ENCODE results near the gene SHROOM4. TPM values are rescaled to one million over a fixed set of nuclear protein-coding genes. Genes with fewer than 3 reads are reported as not detected.

Gene SHROOM4
- total RNA-seq, 1 experiment from 2014 or later = 7.1 TPM

- Mint-ChIP-seq H3K4me1 (peaks cover 18% of the 10 kb centered on the region), H3K36me3 (peaks cover 5% of the 10 kb centered on the region), H3K9me3 (peaks cover 6% of the 10 kb centered on the region), H3K27me3 (ENCODE audit: low read depth) (no peaks in the 10 kb centered on the region; the same call in 1 of the 2 replicates), H3K27ac (no peak overlapping the region), H3K4me3 (no peak overlapping the region)
- ATAC-seq (no peak), DNase-seq (ENCODE audit: low spot score) (no peak)
- no peak for TF ChIP-seq NR3C1 (CRISPR knock-in tag; conservative IDR thresholded peaks at IDR 0.05; ENCODE audit: low read depth)
- TF ChIP-seq CBFB (CRISPR knock-in tag; IDR thresholded peaks at IDR 0.05; ENCODE audit: low read depth) = no peak
- CTCF ChIA-PET = no interaction called here
- POLR2A ChIA-PET = no interaction called here
Observed at GRCh38 chrX:50567636-50568035, 246.4 kb downstream of the SHROOM4 start.

- DNase-seq (ENCODE audit: low spot score) (no peak), ATAC-seq (no peak)
- H3K27me3 Mint-ChIP-seq (ENCODE audit: low read depth) = peaks cover 4% of the 10 kb centered on the region; the same call in 1 of the 2 replicates
- no peak for TF ChIP-seq SMAD3 (CRISPR knock-in tag; IDR thresholded peaks at IDR 0.05; ENCODE audit: borderline replicate concordance)
- TF ChIP-seq MLX (CRISPR knock-in tag; IDR thresholded peaks at IDR 0.05) = no peak
- TF ChIP-seq IRF2 (CRISPR knock-in tag; IDR thresholded peaks at IDR 0.05; ENCODE audit: borderline replicate concordance, low read depth) = no peak
- TF ChIP-seq FOXP1 (CRISPR knock-in tag; IDR thresholded peaks at IDR 0.05; ENCODE audit: borderline replicate concordance) = no peak
- no peak for TF ChIP-seq ZNF263 (CRISPR knock-in tag; IDR thresholded peaks at IDR 0.05; ENCODE audit: low read depth)
- no peak for TF ChIP-seq NR2C2 (CRISPR knock-in tag; IDR thresholded peaks at IDR 0.05)
- no peak for TF ChIP-seq ZBTB43 (CRISPR knock-in tag; IDR thresholded peaks at IDR 0.05)
- TF ChIP-seq TP53 (CRISPR knock-in tag; IDR thresholded peaks at IDR 0.05) = no peak
- no peak for TF ChIP-seq TEAD1 (CRISPR knock-in tag; IDR thresholded peaks at IDR 0.05)
- no peak for TF ChIP-seq USF2 (CRISPR knock-in tag; IDR thresholded peaks at IDR 0.05)
- no peak for TF ChIP-seq KAT7 (CRISPR knock-in tag; IDR thresholded peaks at IDR 0.05; ENCODE audit: borderline replicate concordance)
- no peak for TF ChIP-seq E2F5 (CRISPR knock-in tag; IDR thresholded peaks at IDR 0.05)
- no peak for TF ChIP-seq ATF1 (CRISPR knock-in tag; IDR thresholded peaks at IDR 0.05)
- TF ChIP-seq ZNF317 (CRISPR knock-in tag; IDR thresholded peaks at IDR 0.05; ENCODE audit: borderline replicate concordance, low read depth) = no peak
- no peak for TF ChIP-seq USF1 (CRISPR knock-in tag; IDR thresholded peaks at IDR 0.05)
- no peak for TF ChIP-seq NFATC4 (CRISPR knock-in tag; IDR thresholded peaks at IDR 0.05)
- TF ChIP-seq ZNF532 (CRISPR knock-in tag; IDR thresholded peaks at IDR 0.05; ENCODE audit: borderline replicate concordance) = no peak
- TF ChIP-seq E2F1 (CRISPR knock-in tag; IDR thresholded peaks at IDR 0.05) = no peak
- TF ChIP-seq SOX15 (CRISPR knock-in tag; IDR thresholded peaks at IDR 0.05) = no peak
- no peak for TF ChIP-seq ESRRA (CRISPR knock-in tag; IDR thresholded peaks at IDR 0.05; ENCODE audit: borderline replicate concordance)
- CTCF ChIA-PET = no interaction called here
- H3K9me3 Mint-ChIP-seq = 0 out of 2 replicates have a peak, but pooled peaks cover 5% of the 10 kb centered on the region
- no peaks in the 10 kb centered on the region for H3K36me3 Mint-ChIP-seq
- no peak overlapping the region for H3K4me3 Mint-ChIP-seq
- peaks cover 18% of the 10 kb centered on the region for H3K4me1 Mint-ChIP-seq
- H3K27ac Mint-ChIP-seq = no peak overlapping the region
- POLR2A ChIA-PET = no interaction called here
Observed at GRCh38 chrX:50565718-50566117, 248.3 kb downstream of the SHROOM4 start.

All from WTC11 (cell line).